HG03103 (cell line): Measurements from ENCODE around the gene GPX3.
A peak's percentile ranks its signal among the peaks of the same experiment; 100 is the strongest.

Experiments used
- ATAC-seq: cut with Tn5 transposase; IDR thresholded peaks from one replicate; pipeline ENCODE4 v1.9.1; 2021; ENCODE audit warnings: low read depth; ENCODE audit not compliant: unreplicated experiment

The GPX3 gene

GRCh38 chr5:151031554-151031953, 11.2 kb downstream of the GPX3 start:
- ATAC-seq: no peak

GRCh38 chr5:151033217-151033934, 13.0 kb downstream of the GPX3 start:
- no peak for ATAC-seq

GRCh38 chr5:151034422-151035379, 14.3 kb downstream of the GPX3 start:
- ATAC-seq: no peak

- ATAC-seq: no peak
Observed at GRCh38 chr5:151036556-151036955, 16.2 kb downstream of the GPX3 start.

- no peak for ATAC-seq
Observed at GRCh38 chr5:151037561-151038411, 17.4 kb downstream of the GPX3 start.

GRCh38 chr5:151038412-151038745, 18.0 kb downstream of the GPX3 start:
- ATAC-seq: no peak

- no peak for ATAC-seq
Observed at GRCh38 chr5:151038801-151039238, 18.4 kb downstream of the GPX3 start.

GRCh38 chr5:151039665-151040064, 19.3 kb downstream of the GPX3 start:
- no peak for ATAC-seq

- ATAC-seq: no peak
Observed at GRCh38 chr5:151040211-151040747, 19.9 kb downstream of the GPX3 start.

GRCh38 chr5:151041577-151042268, 21.3 kb downstream of the GPX3 start:
- ATAC-seq: no peak

- no peak for ATAC-seq
Observed at GRCh38 chr5:151042453-151043093, 22.2 kb downstream of the GPX3 start.

GRCh38 chr5:151047814-151048425, 27.5 kb downstream of the GPX3 start:
- ATAC-seq: peak; percentile 58

GRCh38 chr5:151048526-151048925, 28.1 kb downstream of the GPX3 start:
- no peak for ATAC-seq

GRCh38 chr5:151051066-151051930, 30.9 kb downstream of the GPX3 start:
- ATAC-seq: no peak

GRCh38 chr5:151051931-151052608, 31.7 kb downstream of the GPX3 start:
- ATAC-seq: no peak

- ATAC-seq: no peak
Observed at GRCh38 chr5:151052836-151053235, 32.4 kb downstream of the GPX3 start.

- no peak for ATAC-seq
Observed at GRCh38 chr5:151053796-151054462, 33.5 kb downstream of the GPX3 start.
